HG02884 (cell line): ENCODE data around the gene WDR12.
"Not testable (repeated sequence)": the region's sequence is repeated elsewhere in the genome, so short reads cannot be mapped to it uniquely, and the experiment has no call there.

Experiments
- ATAC-seq: cut with Tn5 transposase; IDR thresholded peaks from one replicate; pipeline ENCODE4 v1.9.1; 2021; ENCODE audit warnings: mild to moderate bottlenecking, moderate library complexity; ENCODE audit not compliant: unreplicated experiment

Gene WDR12

DNA sequence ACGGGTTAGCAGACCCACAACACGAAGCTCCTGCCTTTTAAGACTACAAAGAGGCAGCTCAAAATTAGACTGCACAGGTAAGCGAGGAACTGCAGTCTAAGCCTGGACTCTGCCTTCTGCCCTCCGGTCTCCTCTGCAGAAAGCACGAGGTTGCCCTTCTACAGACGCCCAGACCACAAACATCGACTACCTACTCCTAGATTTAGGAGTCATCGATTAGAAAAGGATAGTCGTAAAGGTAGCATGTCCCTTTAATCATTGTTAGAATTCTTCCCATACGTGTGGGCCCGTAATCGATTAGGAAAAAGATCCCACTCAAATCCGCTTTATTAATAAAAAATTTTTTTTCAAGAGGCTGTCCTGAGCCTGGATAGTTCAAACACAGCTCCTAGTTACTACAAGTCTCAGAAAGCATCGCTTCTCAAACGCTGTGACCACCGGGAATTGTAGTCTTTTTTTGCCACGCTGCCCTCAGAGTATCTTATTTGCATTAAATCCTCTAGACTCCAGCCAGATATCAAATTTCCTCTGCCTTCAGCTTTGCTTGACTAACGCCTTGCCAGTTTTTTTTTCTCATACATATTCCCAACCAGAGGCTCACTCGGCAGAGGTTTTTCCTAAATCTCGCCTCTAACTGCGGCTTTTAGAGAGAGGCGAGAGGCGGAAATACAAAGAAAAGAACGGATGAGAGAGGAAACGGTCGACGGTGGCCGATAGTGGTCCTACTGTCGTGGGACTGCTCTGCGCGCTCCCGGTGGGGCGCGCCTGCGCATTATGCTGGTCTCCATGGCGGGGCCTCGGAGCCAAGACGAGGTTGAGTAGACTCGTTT is at the start of gene WDR12, which contains the start of gene CARF:
WDR12 (minus strand) TSS at position 162 of the 830 bp plus-strand sequence. CDS start 197 bp downstream, outside the sequence.
CARF (plus strand) TSS at position 764 of the 830 bp plus-strand sequence. CDS start 29,628 bp downstream, outside the sequence.
- peak; percentile 68 for ATAC-seq

GRCh38 chr2:202960524-202960923 is 49.1 kb upstream of the WDR12 start:
- no peak for ATAC-seq

DNA sequence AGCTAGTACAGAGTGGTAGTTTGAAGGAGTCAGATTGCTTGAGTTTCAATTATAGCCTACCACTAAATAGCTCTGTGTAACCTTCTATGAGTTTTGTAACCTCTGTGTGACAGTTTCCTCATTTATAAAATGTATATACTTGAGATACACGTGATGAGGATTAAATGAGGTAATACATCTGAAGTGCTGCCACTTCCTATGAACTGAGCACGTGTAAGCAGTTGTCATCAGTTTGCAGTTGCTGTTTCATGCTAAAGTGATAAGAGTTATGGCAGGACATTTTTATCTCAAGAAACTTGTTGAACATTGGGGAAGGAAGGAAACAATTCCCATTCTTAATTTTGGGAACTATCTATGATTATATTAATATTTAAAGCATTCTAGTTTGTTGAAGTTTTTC is 39.1 kb upstream of the WDR12 start:
- no peak for ATAC-seq

- ATAC-seq, result not testable (repeated sequence)
Measured at GRCh38 chr2:202949333-202949732, 37.9 kb upstream of the WDR12 start.

DNA sequence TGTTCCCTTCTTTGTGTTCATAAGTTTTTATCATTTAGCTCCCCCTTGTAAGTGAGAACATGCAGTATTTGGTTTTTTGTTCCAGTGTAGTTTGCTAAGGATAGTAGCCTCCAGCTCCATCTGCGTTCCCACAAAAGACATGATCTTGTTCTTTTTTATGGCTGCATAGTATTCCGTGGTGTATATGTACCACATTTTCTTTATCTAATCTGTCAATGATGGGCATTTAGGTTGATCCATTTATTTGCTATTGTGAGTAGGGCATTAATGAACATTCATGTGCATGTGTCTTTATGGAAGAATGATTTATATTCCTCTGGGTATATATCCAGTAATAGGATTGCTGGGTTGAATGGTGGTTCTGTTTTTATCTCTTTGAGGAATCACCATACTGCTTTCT is 34.0 kb upstream of the WDR12 start:
- ATAC-seq, result no peak

- ATAC-seq, result no peak
Measured at GRCh38 chr2:202944816-202945215, 33.3 kb upstream of the WDR12 start.

GRCh38 chr2:202944408-202944807 is 32.9 kb upstream of the WDR12 start:
- no peak for ATAC-seq

DNA sequence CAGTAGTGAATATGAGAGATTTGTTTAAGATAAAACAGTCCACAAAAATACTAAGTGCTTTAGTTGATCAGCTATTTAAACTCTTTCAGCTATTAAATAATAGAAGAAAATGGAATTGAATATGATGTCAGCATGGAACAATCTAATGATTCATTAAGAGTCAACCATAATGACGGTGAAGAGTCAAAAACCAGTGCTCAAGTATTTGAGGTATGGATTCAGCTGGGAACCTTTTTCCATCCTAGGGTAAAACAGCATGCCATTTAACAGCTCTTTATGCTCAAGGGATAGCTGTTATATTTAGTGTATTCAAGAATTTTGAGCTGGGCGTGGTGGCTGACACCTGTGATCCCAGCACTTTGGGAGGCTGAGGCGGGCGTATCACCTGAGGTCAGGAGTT is 30.3 kb upstream of the WDR12 start:
- ATAC-seq, result no peak

GRCh38 chr2:202938960-202939359 is 27.5 kb upstream of the WDR12 start:
- no peak for ATAC-seq

- ATAC-seq, result no peak
Measured at GRCh38 chr2:202934456-202934855, 23.0 kb upstream of the WDR12 start.

DNA sequence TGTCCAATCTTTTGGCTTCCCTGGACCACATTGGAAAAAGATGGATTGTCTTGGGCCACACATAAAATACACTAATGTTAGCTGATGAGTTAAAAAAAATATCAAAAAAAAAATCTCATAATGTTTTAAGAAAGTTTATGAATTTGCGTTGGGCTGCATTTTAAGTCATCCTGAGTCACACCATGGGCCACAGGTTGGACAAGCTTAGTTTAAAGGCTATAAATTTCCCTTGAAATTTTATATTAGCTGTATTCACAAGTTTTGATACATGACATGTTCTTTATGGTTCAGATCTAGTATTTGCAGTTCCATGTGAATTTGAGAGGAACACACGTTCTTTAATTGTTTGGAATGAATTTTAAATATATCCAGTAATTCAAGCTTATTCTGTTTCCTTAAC is 22.5 kb upstream of the WDR12 start:
- ATAC-seq, result no peak

DNA sequence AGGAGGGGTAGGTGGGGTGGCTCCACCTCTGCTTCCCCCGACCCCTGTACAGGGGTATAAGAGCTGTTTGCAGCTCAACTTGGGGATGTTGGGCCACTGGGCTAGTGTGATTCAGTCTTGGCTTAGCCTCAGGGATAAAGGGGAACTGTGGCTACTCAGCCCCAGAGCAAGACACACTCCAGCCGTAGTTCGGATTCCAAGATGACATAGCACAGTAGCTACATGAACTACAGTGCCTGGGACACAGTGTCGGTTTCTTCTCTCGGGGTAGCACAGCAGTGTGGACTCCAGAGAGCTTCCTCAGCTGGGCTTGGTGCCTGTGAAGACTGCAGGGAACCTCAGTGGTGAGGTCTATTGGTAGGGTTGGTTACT is 21.7 kb upstream of the WDR12 start:
- ATAC-seq, result no peak

- ATAC-seq, result no peak
Measured at GRCh38 chr2:202932425-202933138, 21.1 kb upstream of the WDR12 start.

DNA sequence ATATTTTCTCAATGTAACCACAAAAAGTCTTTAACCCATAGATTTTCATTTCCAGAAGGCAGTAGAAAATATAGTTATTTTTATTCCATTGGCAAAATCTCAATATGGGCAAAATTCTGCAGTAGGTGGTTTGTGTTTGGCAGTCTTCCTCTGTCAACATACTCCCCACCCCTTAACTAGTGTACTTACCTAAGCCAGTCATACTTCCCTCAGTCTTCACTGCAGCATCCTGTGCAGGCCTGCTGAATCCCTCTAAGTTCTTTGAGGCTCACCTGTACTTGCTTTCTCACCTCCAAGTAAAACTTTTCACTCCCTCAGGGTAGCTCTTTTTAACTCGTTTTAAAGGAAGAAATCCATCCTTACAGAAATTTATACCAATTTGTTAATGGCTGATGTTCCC is 7.4 kb upstream of the WDR12 start:
- no peak for ATAC-seq

DNA sequence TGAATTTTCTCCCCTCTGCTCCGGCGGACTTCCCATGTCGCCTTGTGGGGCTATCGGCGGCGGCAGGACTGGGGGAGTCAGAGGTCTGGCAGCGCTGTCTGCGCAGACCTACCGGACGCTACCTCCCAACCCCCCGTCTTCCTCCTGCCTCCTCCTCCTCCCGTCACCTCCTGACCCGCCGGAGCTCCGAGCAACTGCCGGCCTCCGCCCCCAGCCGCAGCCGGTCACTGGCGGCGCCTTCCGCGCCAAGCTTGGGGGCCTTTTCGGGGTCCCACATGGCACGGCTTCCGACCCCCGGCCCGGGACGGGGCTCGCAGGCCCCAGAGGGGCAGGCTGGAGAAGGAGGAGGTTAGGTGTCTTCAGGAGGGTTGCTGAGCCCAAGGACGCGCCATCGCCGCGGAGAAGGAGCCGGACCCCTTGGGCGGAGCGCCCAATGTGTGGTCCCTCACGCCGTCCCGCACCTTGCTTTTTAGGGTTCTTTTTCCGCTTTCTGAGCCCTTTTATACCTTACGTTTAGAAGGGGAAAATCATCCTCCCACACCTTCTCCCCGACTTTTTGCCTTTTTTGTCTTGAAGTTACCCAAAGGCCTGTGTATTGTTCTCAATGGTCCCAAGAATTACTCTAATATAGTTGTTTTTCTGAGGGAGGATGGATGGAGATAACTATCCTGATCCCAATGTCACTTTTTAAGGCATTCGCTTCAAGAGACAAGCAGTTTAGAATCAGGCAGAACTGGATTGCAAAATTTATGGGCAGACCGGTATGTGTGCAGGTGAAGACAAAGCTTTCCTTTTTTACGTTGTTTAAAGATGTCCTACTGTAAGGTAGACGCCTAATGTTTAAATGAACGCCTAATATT is 1.1 kb upstream of the WDR12 start:
- peak; percentile 42 for ATAC-seq

DNA sequence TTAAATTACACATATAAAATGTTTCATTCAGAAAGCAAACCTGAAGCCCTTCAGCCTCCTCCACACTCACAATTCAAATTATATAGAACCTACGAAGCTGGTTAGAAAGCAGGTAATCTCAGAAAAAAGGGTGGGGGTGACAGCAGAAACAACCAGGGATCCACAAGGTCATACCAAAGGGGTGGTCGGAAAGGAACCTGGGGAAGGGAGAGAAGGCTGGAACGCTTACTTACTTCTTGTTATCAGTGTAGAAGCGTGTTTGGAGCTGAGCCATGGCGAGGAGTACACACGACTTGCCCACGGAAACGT is 316 bp downstream of the WDR12 start:
- ATAC-seq, result no peak

- no peak for ATAC-seq
Measured at GRCh38 chr2:202910698-202911097, 775 bp downstream of the WDR12 start.

DNA sequence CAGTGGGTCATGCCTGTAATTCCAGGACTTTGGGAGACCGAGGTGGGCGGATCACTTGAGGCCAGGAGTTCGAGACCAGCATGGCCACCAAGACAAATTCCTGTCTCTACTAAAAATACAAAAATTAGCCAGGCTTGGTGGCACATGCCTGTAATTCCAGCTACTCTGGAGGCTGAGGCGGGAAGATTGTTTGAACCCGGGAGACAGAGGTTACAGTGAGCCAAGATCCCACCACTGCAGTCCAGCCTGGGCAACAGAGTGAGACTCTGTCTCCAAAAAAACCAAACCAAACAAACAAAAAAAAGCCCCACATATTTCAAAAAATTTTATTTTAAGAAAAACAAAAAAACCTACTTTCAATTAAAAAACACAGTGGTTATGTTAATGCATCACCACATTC is 1.2 kb downstream of the WDR12 start:
- not testable (repeated sequence) for ATAC-seq

GRCh38 chr2:202909394-202910192 is 1.9 kb downstream of the WDR12 start:
- no peak for ATAC-seq

DNA sequence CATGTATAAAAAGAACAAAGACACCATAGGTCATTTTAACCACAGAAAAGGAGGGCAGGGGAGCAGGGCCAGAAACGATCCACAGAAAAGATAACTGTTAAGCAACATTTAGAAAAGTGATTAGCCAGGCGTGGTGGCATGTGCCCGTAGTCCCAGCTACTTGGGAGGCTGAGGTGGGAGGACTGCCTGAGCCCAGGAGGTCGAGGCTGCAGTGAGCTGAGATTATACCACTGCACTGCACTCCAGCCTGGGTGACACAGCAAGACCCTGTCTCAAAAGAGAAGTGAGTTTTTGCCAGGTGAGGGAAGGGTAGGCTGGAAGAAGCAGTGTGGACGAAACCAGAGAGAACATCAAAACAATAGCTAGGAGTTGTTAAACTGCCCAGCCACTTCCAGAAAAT is 3.3 kb downstream of the WDR12 start:
- ATAC-seq, result no peak

GRCh38 chr2:202905507-202905906 is 6.0 kb downstream of the WDR12 start:
- ATAC-seq, result not testable (repeated sequence)
